H9 (cell line): Measurements from ENCODE around the gene KRT222. TPM values are rescaled to one million over a fixed set of nuclear protein-coding genes. Genes with fewer than 3 reads are reported as not detected.

ENCODE experiments used
- DNase-seq: peaks from one replicate; pipeline ENCODE4 v3.0.0-alpha.2; 2017
- H2AFZ ChIP-seq: one replicate; pipeline ENCODE4 v1.6.1; 2013; ENCODE audit warnings: mild to moderate bottlenecking, low read length, control low read depth, moderate library complexity
- H2AK5ac ChIP-seq: 2 replicates; pipeline ENCODE4 v1.6.1; 2013; ENCODE audit warnings: low read length, control low read depth, mixed read lengths; ENCODE audit not compliant: insufficient read length
- H2BK120ac ChIP-seq: one replicate; pipeline ENCODE4 v1.6.1; 2013; ENCODE audit warnings: low read depth, mild to moderate bottlenecking, low read length, control low read depth, inconsistent platforms; ENCODE audit not compliant: poor library complexity, severe bottlenecking
- H2BK12ac ChIP-seq: 2 replicates; pipeline ENCODE4 v1.6.1; 2013; ENCODE audit warnings: low read length, control low read depth, mixed read lengths, low read depth; ENCODE audit not compliant: insufficient read length
- H2BK15ac ChIP-seq: 2 replicates; pipeline ENCODE4 v1.6.1; 2013; ENCODE audit warnings: low read depth, low read length, control low read depth
- H2BK20ac ChIP-seq: one replicate; pipeline ENCODE4 v1.6.1; 2013; ENCODE audit warnings: low read depth, mild to moderate bottlenecking, low read length, control low read depth, inconsistent platforms; ENCODE audit not compliant: poor library complexity, severe bottlenecking
- H2BK5ac ChIP-seq: 2 replicates; pipeline ENCODE4 v1.6.1; 2013; ENCODE audit warnings: low read length, control low read depth, mixed read lengths; ENCODE audit not compliant: insufficient read length
- H3K14ac ChIP-seq: 2 replicates; pipeline ENCODE4 v1.6.1; 2013; ENCODE audit warnings: low read length, control low read depth; ENCODE audit not compliant: insufficient read depth
- H3K18ac ChIP-seq: 2 replicates; pipeline ENCODE4 v1.6.1; 2013; ENCODE audit warnings: low read depth, mild to moderate bottlenecking, mixed read lengths, low read length, control low read depth; ENCODE audit not compliant: insufficient read length
- H3K23ac ChIP-seq: 2 replicates; pipeline ENCODE4 v1.6.1; 2013; ENCODE audit warnings: low read length, control low read depth, mixed read lengths, low read depth; ENCODE audit not compliant: insufficient read length
- H3K23me2 ChIP-seq: 2 replicates; pipeline ENCODE4 v1.6.1; 2013; ENCODE audit warnings: low read depth, mild to moderate bottlenecking, mixed read lengths, low read length, control low read depth; ENCODE audit not compliant: insufficient read length, poor library complexity, severe bottlenecking
- H3K27ac ChIP-seq: 2 replicates; pipeline ENCODE4 v1.5.1; 2013; ENCODE audit warnings: low read length, control low read depth, mixed read lengths, low read depth; ENCODE audit not compliant: insufficient read length
- H3K27me3 ChIP-seq: 2 replicates; pipeline ENCODE4 v1.6.1; 2013; ENCODE audit warnings: low read length, control low read depth, inconsistent platforms; ENCODE audit not compliant: insufficient read depth
- H3K4ac ChIP-seq: 2 replicates; pipeline ENCODE4 v1.6.1; 2013; ENCODE audit warnings: low read depth, mild to moderate bottlenecking, control low read depth, inconsistent platforms, low read length, moderate library complexity
- H3K4me1 ChIP-seq: 2 replicates; pipeline ENCODE4 v1.6.1; 2013; ENCODE audit warnings: low read length, control low read depth, inconsistent platforms; ENCODE audit not compliant: insufficient read depth
- H3K4me2 ChIP-seq: 2 replicates; pipeline ENCODE4 v1.6.1; 2013; ENCODE audit warnings: low read length, control low read depth, mixed read lengths; ENCODE audit not compliant: insufficient read length, insufficient read depth
- H3K56ac ChIP-seq: 2 replicates; pipeline ENCODE4 v1.6.1; 2013; ENCODE audit warnings: low read depth, mild to moderate bottlenecking, mixed read lengths, low read length, control low read depth; ENCODE audit not compliant: insufficient read length
- H3K79me1 ChIP-seq: 2 replicates; pipeline ENCODE4 v1.6.1; 2013; ENCODE audit warnings: low read depth, mild to moderate bottlenecking, moderate library complexity, low read length, control low read depth, inconsistent platforms; ENCODE audit not compliant: insufficient read depth, poor library complexity, severe bottlenecking
- H3K79me2 ChIP-seq: 2 replicates; pipeline ENCODE4 v1.6.1; 2013; ENCODE audit warnings: low read length, control low read depth, inconsistent platforms; ENCODE audit not compliant: insufficient read depth
- H3K9ac ChIP-seq: 2 replicates; pipeline ENCODE4 v1.6.1; 2013; ENCODE audit warnings: low read length, control low read depth, mixed read lengths; ENCODE audit not compliant: insufficient read length; ENCODE audit errors: extremely low read depth
- H3K9me3 ChIP-seq: one replicate; pipeline ENCODE4 v1.6.1; 2013; ENCODE audit warnings: low read depth, low read length, inconsistent platforms; ENCODE audit not compliant: control insufficient read depth
- H3T11ph ChIP-seq: one replicate; pipeline ENCODE4 v1.6.1; 2013; ENCODE audit warnings: mild to moderate bottlenecking, low read length, control low read depth, inconsistent platforms
- H4K20me1 ChIP-seq: one replicate; pipeline ENCODE4 v1.6.1; 2013; ENCODE audit not compliant: control insufficient read depth, insufficient read length, insufficient read depth
- H4K5ac ChIP-seq: 2 replicates; pipeline ENCODE4 v1.6.1; 2013; ENCODE audit warnings: low read depth, mild to moderate bottlenecking, mixed read lengths, low read length, control low read depth; ENCODE audit not compliant: insufficient read length
- H4K8ac ChIP-seq: replicated peaks from 2 replicates; pipeline ENCODE4 v1.6.1; 2013; ENCODE audit warnings: low read length, control low read depth, mixed read lengths, low read depth; ENCODE audit not compliant: insufficient read length
- H4K91ac ChIP-seq: 2 replicates; pipeline ENCODE4 v1.6.1; 2013; ENCODE audit warnings: low read depth, mild to moderate bottlenecking, moderate library complexity, mixed read lengths, low read length, control low read depth; ENCODE audit not compliant: insufficient read length
- H3K27ac Mint-ChIP-seq, 3 experiments: 2 replicates in 2 of 3; 3 replicates in 1 of 3; pipeline ENCODE4 v1.8.0; 2020 to 2021; ENCODE audit warnings: mixed read lengths in 3 of 3, mild to moderate bottlenecking in 1 of 3, moderate library complexity in 1 of 3
- H3K27me3 Mint-ChIP-seq: 2 replicates; pipeline ENCODE4 v1.8.0; 2021; ENCODE audit warnings: low read depth, mild to moderate bottlenecking, moderate library complexity, mixed read lengths
- H3K36me3 Mint-ChIP-seq, 3 experiments: 2 replicates in 2 of 3; 3 replicates in 1 of 3; pipeline ENCODE4 v1.8.0; 2020 to 2021; ENCODE audit warnings: low read depth in 3 of 3, mixed read lengths in 3 of 3; ENCODE audit not compliant: insufficient read depth in 1 of 3
- H3K4me1 Mint-ChIP-seq, 2 experiments: 2 replicates each; pipeline ENCODE4 v1.8.0; 2020; ENCODE audit warnings: mixed read lengths in 2 of 2
- H3K4me3 Mint-ChIP-seq, 2 experiments: 2 replicates in 1 of 2; 3 replicates in 1 of 2; pipeline ENCODE4 v1.8.0; 2020 to 2021; ENCODE audit warnings: mild to moderate bottlenecking in 2 of 2, mixed read lengths in 2 of 2, moderate library complexity in 1 of 2
- H3K9me3 Mint-ChIP-seq, 2 experiments: 2 replicates in 1 of 2; 3 replicates in 1 of 2; pipeline ENCODE4 v1.8.0; 2020; ENCODE audit warnings: mild to moderate bottlenecking in 2 of 2, mixed read lengths in 2 of 2, moderate library complexity in 1 of 2
- WGBS: extraction: QIAGEN DNeasy Blood & Tissue Kit; methylation state at CpG from one replicate; pipeline ENCODE4 v1.1.7; 2013; ENCODE audit warnings: missing lambda C conversion rate, low lambda C conversion rate, mixed read lengths; ENCODE audit not compliant: insufficient read length; ENCODE audit errors: extremely low coverage; 5-methylcytosine and 5-hydroxymethylcytosine counted together
- total RNA-seq: library from RNA; stranded (reverse); gene quantifications from 2 replicates; pipeline ENCODE4 v1.2.1, GENCODE V29; 2021
- TF ChIP-seq, protein P1 (sequence below): fragments of 200-600 bp; sonication (generic); conservative IDR thresholded peaks from 3 replicates; pipeline ENCODE4 v1.8.0; 2021; ENCODE audit warnings: antibody characterized with exemption, mild to moderate bottlenecking

Gene KRT222
- total RNA-seq, 1 experiment from 2014 or later: 0.13 TPM

DNA sequence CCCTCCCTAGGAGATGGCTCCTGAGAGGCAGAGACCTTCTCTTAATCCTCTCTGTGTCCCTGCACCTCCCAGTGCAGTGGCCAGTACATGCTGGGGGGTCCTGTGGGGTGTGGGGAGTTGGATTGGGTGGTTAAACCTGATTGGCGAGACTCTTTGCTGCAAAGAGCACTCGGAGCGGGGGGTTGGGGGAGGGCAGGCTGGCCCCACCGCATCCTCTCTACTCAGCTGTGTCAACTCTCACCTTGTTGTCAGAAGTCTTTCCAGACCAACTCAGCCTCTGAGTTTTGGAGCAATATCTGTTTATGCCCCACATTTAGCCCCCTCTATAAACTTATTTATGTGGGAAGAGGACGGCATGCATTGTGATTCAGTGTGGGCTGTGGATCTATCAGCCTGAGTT is 57.3 kb downstream of the KRT222 start:
- Histone ChIP-seq H2AFZ (no peak overlapping the region), H3K79me1 (no peaks in the 10 kb centered on the region), H3K9ac (no peak overlapping the region), H2BK5ac (no peak overlapping the region), H3K79me2 (no peaks in the 10 kb centered on the region), H3K23me2 (no peaks in the 10 kb centered on the region), H3K14ac (no peak overlapping the region), H2BK12ac (no peak overlapping the region), H3K23ac (no peak overlapping the region), H4K5ac (no peak overlapping the region), H3K27me3 (no peaks in the 10 kb centered on the region), H3K4me2 (no peak overlapping the region), H3K9me3 (no peaks in the 10 kb centered on the region), H2AK5ac (no peak overlapping the region), H3K56ac (no peak overlapping the region), H2BK120ac (no peak overlapping the region), H3K27ac (no peak overlapping the region), H4K8ac (no peak overlapping the region), H2BK15ac (no peak overlapping the region), H2BK20ac (no peak overlapping the region), H3K18ac (no peak overlapping the region), H4K91ac (no peak overlapping the region), H3T11ph (no peak overlapping the region), H3K4ac (no peak overlapping the region), H3K4me1 (peaks cover 5% of the 10 kb centered on the region; the same call in 1 of the 2 replicates), H4K20me1 (no peaks in the 10 kb centered on the region)
- Mint-ChIP-seq H3K9me3 (no peaks in the 10 kb centered on the region), H3K4me3 (no peak overlapping the region), H3K4me1 (peaks cover 13 to 20% of the 10 kb centered on the region in 2 experiments), H3K27me3 (peaks cover 14% of the 10 kb centered on the region), H3K27ac (no peak overlapping the region), H3K36me3 (no peaks in the 10 kb centered on the region)
- TF ChIP-seq, protein P1, sequence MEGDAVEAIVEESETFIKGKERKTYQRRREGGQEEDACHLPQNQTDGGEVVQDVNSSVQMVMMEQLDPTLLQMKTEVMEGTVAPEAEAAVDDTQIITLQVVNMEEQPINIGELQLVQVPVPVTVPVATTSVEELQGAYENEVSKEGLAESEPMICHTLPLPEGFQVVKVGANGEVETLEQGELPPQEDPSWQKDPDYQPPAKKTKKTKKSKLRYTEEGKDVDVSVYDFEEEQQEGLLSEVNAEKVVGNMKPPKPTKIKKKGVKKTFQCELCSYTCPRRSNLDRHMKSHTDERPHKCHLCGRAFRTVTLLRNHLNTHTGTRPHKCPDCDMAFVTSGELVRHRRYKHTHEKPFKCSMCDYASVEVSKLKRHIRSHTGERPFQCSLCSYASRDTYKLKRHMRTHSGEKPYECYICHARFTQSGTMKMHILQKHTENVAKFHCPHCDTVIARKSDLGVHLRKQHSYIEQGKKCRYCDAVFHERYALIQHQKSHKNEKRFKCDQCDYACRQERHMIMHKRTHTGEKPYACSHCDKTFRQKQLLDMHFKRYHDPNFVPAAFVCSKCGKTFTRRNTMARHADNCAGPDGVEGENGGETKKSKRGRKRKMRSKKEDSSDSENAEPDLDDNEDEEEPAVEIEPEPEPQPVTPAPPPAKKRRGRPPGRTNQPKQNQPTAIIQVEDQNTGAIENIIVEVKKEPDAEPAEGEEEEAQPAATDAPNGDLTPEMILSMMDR: no peak
- no CpG with 5 or more reads among the region's 5 CpGs for WGBS
- no peak for DNase-seq
